ENCODE results near the gene EFCAB6.

The EFCAB6 gene

DNA sequence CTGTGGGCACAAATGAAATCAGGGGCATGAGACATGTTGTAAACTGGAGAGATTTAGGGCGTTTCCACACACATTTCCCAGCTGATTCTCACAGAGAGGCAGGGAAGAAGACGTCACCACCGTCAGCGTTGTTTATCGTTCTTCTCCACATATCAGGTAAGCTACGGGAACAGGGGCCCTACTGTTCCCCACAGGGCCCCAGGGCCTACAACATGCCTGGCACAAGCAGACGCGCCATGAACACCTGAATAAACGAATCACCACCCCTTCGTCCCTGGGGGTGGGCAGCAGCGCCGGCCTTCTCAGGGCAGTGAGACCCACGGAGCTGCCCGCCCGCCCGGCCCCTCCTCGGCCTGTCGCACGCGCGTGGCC, 342 bp downstream of the EFCAB6 start:
- no peak for DNase-seq

DNA sequence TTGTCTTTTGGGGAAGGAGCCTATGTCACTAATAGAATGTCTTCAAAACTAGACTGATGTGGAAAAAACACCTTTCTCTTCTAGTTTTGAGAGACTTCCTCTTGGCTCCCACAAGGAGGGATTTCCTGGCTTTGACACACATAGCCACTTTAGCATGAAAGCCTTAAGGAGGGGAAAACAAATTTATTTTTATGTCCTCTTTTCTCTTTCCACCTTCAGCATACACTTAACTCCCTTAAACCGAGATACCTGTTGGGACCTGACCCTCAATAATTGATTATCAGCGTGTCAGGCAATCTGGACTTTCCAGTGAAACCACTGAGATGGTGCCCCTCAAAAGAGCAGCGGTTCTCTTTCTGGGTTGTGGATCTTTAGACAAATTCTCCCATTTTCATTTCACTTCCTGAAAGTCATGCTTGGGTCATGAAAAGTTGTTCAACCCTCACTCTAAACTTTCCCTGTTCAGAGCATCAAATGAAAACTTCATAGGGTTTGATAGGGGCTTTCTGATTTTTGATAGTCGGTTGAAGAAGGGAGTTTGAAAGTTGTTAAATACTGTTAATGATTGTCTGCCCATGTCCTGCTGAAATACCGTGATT, 9.1 kb downstream of the EFCAB6 start:
- DNase-seq: no peak

DNA sequence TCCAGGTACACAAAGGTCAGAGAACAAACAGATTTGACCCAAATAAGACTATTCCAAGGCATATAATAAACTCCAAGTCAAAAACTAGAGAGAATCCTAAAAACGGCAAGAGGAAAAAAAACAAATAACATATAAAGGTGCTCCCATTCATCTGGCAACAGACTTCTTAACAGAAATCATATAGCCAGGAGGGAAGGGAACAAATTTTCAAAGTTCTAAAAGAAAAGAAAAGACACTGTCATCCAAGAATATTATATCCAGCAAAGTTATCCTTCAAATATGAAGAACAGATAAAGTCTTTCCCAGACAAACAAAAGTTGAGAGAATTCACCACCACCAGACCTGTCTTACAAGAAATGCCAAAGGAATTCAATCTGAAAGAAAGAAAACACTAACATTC, 11.1 kb downstream of the EFCAB6 start:
- no peak for DNase-seq

DNA sequence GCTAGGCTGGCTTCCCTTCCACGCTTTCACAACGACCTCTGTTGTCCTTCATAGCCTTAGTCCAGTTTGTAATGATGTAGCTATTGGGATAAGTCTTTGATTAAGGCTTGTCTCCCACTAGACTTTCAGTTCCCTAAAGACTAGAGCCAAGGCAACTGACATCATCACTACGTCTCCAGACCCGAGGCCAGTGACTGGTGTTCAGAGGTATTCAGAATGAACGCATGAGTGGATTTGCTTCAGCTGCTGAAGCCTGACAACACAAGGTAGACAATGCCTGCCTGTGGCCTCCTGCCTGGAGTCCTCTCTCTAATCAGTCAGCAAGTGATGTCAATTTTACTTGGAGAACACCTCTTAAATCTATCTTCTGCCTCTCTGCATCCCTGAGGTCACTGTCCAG, 13.6 kb downstream of the EFCAB6 start:
- peak; percentile 74 for DNase-seq

DNA sequence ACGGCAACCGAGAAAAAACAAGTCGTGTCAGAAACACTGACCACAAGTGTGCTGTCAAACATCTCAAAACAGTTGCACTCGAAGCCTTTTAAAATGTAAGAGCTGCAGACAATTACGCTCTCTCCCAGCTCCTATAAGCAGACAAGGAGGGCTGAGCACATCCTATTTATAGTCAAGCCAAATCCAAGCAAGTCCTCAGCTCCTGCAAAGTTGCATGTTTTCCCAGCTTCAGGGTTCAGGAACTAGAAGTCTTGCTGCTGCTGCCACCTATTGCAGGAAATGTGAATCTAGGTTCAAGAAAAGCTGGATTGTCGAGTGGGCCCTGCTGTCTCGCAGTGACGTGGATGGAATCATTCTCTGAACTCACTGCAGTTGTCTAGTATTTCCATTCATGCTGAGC, 15.5 kb downstream of the EFCAB6 start:
- DNase-seq: no peak

DNA sequence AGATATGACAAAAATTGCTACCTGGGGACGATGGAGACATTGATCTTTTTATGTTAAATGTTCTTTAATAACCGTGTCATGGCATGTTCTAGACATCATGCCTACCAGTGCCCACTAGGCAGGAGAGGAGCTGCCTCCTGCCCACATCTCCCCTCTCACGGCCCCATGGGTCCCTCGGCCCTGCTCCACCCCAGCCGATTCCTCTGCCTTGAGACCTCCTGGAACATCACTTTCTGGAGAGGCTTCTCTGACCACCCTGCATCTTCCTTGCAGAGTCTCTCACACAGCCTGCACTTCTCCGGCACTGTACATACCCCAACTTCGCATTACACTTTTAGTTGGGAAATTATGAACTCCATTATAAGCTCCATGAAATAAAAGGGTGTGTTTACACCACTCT, 16.8 kb downstream of the EFCAB6 start:
- no peak for DNase-seq

DNA sequence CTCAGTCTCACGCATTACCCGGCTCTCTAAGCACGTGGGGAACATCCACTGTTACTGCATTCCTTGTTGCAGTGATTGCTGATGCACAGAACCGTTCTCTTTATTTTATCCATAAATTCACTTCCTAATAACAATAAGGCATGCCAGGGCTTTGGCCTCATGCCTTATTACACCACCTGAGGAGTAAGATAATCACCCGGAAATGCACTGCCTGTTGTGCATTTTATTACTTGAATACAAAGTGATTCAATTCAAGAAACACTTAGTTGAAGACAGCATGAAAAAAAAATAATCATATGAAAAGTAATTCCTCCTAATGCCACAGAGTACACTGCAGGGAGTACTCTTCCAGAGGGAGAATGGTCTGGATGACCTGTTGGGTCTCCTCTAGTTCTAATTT, 19.2 kb downstream of the EFCAB6 start:
- no peak for DNase-seq

DNA sequence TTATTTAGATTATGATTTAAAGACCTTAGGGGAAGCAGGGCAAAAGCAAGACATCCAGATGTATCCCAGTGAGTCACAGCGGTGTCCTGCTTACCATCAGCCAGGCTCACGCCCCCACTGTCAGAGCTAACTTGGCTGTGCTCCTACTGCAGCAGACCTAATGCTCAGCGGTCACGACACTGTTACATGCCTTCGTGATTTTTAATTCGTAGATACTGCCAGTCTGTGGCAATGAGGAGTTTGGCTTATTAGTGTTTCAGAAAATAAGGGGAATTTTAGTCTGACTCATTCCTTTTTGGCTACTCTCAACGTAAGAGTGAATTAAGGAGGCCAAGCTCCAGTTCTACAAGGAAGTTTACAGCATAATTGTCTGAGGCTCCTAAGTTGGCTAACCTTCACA, 22.7 kb downstream of the EFCAB6 start:
- DNase-seq: no peak

DNA sequence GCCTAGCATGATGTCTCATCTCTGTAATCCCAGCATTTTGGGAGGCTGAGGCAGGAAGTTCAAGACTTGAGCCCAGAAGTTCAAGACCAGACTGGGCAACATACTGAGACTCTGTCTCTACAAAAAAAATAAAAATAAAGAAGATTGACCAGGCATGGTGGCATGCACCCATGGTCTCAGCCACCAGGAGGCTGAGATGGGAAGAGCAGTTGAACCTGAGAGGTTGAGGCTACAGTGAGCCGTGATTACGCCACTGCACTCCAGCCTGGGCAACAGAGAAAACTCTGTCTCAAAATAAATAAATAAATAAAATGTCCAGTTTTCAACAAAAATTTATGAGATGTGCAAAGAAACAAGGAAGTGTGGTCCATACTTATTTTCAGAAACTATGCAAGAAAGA, 28.3 kb downstream of the EFCAB6 start:
- no peak for DNase-seq

DNA sequence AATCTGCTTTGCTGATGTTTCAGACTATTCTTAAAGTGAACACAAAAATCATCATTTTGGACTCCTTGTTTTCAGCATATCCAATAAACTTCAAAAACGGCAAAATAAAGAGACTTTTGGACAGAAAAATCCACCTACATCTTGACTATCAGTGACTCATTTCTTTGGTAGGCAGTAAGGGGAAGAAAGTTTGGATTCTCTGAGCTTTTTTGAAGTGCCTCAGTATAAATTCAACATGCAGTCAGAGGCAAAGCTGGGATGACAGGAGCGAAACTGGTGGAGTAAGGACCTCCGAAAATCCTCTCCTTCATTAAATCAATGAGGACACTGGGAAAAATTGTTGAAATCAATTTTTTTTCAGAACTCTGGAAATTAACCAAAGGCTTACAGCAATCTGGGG, 29.7 kb downstream of the EFCAB6 start:
- DNase-seq: no peak

DNA sequence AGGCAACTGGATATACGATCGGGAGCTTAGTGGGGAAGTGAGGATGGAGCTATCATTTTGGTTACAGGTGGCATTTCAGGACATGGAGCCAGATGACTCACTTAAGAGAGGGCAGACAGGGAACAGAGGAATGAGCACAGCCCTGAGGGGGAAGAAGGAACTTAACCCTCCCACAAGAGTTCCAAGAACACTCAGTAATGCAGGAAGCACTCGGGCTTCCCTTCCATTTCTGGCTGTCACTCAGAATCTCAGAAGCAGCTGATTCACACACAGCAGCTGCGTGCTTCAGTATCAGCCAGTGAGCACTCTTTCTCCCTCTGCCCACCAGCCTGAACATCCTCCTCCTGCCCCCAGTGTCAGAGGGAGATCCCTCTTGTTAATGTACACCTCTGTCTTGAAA, 34.8 kb downstream of the EFCAB6 start:
- peak; percentile 22 for DNase-seq

DNA sequence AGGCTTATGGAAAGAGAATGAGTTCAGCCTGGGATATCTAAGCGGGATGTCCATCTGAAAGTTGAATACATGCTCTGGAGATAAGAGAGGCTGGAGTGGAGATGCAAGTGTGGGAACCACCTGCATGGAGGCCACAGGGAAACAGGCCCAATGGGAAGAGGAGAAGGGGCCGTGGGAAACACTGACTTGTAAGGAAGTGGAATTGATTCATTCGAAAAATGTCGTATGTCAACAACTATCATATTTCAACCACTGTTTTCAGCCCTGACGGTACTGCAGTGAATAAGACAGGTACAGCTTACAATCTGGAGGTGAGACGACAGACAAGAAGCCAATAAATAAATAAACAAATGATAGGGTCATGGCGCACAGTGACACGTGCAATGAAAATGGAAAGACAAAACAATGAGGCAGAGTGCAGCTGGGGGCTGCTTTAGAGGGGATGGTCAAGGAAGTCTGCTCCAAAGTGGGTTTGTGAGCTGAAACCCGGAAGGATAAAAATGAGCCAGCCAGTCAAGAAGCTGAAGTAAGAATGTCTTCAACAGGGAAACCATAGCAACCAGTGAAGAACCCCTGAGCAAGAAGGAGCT, 35.9 kb downstream of the EFCAB6 start:
- no peak for DNase-seq

DNA sequence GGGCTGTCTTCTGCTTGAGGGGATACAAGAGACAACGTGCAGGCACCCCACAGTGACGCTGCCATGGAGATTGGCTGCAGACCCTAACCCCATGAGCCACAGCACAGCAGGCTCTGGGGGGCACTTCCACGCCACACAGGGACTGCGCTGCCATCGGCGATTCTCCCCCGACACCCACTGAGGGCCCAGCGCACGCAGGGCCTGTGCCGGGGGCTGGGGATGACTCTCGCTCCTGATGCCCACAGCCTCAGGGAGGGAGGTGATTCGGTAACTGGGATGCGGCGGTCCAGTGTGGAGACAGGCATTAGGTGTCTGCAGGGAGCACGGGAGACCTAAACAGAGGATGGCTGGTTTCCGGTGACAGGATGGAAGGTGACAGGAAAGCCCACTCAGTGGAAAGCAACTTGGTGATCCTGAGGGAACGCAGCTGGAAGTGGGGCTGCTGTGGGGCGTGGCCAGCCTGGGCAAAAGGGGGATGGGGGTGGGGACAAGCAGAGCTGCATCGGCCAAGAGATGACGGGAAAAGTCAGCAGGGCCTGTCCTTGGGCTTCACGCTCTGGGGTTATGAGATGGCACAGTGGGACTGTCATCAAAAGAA, 37.7 kb downstream of the EFCAB6 start:
- DNase-seq: no peak

DNA sequence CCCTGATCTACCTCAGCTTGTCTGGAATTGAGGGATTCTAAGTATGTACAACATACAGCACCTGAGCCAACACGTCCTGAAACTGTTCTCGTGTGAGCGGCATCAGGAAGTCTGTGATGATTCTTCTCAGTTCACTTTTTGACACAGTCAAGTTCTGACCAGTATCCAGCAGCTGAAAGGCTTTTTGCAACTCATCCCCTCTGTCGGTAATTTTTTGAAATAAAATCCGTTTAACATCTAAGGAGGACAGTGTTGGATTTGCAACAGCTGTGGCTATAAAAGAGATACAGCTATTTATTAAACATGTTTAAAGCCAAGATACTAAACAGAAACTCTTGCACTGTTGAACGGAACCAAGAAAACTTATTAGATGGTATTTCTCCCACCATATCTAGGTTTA, 39.3 kb downstream of the EFCAB6 start:
- DNase-seq: no peak

DNA sequence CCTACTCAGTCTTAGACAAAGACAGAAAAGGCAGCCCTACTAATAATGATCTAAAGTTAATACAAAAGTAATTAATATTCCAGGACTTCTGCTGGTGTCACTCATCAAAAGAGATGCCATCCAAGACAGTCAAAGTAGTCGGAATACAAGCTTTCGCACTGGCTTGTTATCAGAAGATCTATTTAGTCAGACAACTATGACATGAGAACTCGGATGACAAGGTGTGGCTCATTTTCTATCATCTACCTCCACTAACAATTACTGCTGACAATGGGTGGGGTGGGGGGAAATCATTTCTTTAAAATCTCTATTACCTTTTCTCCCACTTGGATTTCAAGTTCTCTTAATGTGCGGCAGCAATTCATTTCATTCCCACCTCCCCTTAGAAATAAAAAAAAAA, 56.7 kb downstream of the EFCAB6 start:
- DNase-seq: no peak

DNA sequence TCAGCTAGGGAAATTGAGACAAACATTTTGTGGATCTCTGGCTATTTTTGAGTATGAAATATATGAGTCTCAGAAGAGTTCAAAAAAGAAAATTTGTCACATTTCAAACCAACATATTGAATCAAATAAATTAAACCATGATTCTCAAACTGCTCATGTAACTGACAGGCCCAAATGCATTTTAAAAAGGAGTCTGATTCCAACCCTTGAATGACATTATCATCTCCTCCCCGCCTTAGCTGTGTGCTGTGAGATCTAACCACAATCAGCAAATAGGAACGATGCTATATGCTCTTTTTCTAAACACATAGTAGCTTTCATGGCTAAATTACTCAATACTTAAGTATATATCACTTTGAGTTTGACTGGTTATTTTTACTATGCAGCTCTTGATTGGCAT, 57.1 kb downstream of the EFCAB6 start:
- no peak for DNase-seq

DNA sequence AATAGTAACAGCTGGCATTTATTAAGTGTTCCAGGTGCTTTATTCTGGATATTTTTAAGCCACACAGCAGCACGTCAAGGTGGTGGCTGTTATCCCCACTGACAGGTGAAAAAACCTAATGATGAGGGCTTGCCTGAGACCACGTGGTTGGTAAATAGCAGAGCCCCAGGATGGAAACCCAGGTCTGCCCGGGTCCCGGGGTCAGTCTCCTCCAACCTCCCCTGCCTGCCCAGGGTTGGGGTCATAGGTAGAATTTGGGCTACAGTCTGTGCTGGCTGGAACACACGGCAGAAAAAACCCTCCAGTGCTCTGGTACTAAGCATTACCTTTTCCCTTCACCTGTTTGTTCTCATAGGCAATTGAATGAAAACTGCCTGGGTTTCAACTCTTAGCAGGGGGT, 57.9 kb downstream of the EFCAB6 start:
- DNase-seq: no peak

DNA sequence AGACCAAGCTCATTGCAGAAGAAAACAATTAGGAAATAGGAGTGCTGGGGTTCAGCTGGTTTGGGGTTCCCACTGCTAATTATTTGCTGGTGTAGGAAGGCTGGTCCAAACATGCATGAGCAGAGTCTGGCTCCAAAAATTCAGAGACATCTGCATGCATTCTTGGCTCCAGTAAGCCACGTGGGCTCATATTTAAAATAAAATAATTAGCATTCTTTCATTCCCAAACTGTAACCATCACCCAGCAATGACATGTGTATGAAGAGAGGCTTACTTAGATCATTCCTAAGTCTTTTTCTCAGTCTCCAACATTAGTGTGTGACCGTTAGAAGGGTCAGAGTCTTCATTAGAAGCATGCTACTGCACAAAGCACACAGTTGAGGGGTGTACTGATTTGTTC, 58.4 kb downstream of the EFCAB6 start:
- DNase-seq: no peak

DNA sequence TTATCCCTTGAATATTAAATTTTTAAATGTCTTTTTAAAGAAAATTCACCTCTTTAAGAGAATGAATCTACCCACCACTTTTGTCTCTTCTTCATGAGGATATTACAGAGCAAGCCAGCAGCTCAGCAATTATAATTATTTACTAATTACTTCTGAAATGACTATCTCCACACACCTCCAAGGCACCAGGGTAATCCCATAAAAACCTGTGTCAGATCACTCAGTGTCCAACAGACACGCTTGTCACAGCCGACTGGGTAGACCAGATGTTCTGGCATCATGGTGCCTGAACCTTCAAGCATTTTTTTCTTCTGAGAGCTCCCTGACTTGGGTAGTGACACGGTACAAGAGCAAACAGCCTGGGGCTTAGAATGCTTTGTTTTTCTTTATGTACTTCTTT, 61.4 kb downstream of the EFCAB6 start:
- no peak for DNase-seq

DNA sequence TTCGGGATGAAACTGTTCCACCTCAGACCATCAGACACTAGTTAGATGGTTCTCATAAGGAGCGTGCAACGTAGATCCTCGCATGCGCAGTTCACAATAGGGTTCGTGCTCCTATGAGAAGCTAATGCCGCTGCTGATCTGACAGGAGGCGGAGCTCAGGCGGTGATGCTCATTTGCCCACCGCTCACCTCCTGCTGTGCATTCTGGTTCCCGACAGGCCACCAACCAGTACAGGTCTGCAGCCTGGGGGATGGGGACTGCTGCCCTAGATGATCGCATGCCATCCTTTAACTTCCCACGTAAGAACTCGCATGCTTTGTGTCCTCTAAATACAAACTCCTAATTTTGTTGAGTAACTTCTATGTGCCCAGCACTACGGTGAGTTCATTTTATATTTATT, 62.6 kb downstream of the EFCAB6 start:
- no peak for DNase-seq

DNA sequence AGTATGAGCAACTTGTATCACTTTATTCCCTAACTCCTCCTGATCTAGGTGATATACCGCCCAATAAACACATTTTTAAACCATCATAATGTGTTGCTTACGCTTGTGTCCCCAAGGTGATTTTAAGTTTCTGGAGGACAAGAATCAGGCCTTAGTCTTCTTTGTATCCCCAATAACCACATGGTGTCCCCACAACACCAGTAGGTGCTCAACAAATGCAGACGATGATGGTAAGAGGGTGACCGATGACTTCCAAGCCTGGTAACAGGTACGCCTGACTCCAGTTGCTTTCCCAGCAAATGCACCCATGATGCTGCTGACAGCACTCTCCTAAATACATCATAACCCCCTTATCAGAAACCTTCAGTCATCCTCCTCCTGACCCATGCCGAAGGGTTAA, 64.2 kb downstream of the EFCAB6 start:
- no peak for DNase-seq

DNA sequence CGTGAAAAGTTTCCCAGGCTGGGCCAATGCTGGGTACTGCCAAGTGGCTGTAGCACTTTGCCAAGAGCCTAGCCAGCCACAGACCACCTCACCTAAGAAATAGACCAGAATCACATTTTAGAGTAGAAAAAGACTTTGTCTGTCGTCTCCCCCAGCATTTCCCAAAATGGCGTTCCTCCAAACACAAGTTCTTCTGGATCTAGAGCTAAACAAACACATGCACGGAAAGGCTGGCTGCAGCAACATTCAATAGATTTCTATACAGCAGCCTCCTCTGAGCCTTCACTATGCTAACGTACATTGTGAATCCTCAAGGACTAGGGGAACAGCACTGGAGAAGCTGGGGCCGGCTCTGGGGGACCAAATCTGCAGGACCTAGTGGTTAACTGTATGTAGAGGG, 65.0 kb downstream of the EFCAB6 start:
- DNase-seq: no peak

DNA sequence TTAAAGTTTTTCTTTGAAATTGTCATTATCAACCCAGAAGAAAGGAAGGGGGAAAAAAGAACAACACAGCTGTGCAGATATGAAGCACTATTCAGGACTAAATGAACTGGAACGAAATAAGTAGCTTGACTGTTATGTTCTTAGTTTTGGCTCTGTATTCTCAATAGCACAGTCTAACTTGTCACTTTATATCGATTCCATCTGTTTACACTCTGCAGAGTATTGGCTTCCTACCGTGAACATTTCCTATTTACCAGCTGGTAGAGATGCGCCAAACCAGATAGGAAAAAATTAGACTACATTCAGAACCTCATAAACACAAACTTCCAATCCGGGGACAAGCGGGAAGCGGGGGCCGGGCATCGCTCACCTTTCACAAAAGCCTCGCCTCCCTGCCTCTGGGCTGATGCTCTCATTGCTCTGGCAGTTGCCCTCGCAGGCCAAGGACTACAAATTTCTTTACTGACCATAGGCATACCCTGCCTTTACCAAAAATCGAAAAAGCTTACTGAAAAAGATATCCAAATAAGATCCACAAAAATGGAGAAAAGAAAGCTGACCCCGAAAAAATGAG, 66.2 kb downstream of the EFCAB6 start:
- no peak for DNase-seq

DNA sequence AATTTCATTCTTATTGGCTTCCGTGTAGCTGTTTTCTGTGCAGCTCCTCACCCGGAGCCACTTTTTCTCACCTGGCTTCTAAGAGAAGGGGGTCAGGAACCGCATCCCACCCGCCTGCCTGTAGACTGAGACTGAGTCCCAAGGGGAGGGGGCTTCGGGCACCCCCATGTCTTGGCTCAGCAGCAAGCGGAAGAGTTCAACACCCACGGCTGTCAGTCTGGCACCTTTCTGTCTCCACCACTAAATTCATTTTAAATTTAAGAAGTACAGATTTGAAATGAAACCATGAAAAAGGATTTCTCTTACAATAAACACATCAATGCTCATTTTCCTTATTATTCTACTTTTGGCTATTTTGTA, 66.7 kb downstream of the EFCAB6 start:
- no peak for DNase-seq

Data from MV-4-11 (cell line).